ENCODE data around the gene KCNIP1. TPM values are rescaled to one million over a fixed set of nuclear protein-coding genes. Genes with fewer than 3 reads are reported as not detected.

Gene KCNIP1
- polyA plus RNA-seq, 1 donor (not counting 4 experiments of a cell fraction or from before 2014, with no cell fraction given) = not detected

DNA sequence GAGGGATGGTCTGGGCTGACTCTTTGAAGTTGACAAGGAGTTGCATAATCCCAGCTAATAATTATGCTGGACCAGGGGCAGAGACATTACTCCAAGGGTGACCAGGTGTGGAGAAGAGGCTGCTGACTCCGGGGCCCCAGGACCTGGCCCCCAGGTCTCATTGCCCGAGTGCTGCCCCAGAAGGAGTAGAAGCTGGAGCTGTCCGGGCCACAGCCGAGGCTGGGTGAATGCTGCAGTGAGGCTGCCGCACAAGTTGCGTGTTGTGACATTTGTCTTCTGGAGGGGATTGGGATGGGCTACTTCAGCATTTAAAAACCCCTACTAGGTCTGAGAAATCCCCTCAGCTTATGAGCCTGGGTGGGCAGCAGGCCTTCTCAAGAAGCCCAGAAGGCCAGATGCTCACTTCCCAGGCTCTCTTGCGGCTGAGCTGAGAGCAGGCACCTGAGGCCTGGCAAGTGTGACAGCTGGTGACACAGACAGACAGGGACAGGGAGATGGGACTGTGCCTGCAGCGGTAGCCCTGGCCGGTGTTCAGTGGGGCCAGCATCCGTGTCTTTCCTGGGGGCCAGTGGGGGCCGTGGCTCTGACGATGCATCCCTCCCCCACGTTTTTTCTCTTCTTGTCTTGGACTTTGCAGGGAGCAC, 122.8 kb downstream of the KCNIP1 start:
- DNase-seq (ENCODE audit: low read depth, low spot score) (no peak), FAIRE-seq (no peak)
- no peak overlapping the region for H3K9ac ChIP-seq (ENCODE audit: control insufficient read depth, extremely low read depth, insufficient read depth, low read length)
- H4K20me1 ChIP-seq (ENCODE audit: control insufficient read depth, extremely low read depth, insufficient read depth, low read length) = no peaks in the 10 kb centered on the region
- no peak overlapping the region for H3K4me3 ChIP-seq (ENCODE audit: control insufficient read depth in 2 of 3, extremely low read depth in 1 of 3, insufficient read depth in 2 of 3, low read depth in 1 of 3, low read length in 3 of 3)
- no peaks in the 10 kb centered on the region for H3K79me2 ChIP-seq (ENCODE audit: control insufficient read depth, insufficient read depth, low read length)
- peaks cover 5% of the 10 kb centered on the region for H3K27me3 ChIP-seq (ENCODE audit: control insufficient read depth, extremely low read depth, insufficient read depth, low read length)
- H3K27ac ChIP-seq (ENCODE audit: control insufficient read depth, insufficient read depth, low read length) = no peak overlapping the region
- H3K9me3 ChIP-seq (ENCODE audit: control insufficient read depth, low read depth, low read length) = no peaks in the 10 kb centered on the region
- no peak for TF ChIP-seq EZH2 (IDR thresholded peaks at IDR 0.05; ENCODE audit: low read length)
- TF ChIP-seq, protein P1, sequence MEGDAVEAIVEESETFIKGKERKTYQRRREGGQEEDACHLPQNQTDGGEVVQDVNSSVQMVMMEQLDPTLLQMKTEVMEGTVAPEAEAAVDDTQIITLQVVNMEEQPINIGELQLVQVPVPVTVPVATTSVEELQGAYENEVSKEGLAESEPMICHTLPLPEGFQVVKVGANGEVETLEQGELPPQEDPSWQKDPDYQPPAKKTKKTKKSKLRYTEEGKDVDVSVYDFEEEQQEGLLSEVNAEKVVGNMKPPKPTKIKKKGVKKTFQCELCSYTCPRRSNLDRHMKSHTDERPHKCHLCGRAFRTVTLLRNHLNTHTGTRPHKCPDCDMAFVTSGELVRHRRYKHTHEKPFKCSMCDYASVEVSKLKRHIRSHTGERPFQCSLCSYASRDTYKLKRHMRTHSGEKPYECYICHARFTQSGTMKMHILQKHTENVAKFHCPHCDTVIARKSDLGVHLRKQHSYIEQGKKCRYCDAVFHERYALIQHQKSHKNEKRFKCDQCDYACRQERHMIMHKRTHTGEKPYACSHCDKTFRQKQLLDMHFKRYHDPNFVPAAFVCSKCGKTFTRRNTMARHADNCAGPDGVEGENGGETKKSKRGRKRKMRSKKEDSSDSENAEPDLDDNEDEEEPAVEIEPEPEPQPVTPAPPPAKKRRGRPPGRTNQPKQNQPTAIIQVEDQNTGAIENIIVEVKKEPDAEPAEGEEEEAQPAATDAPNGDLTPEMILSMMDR (optimal IDR thresholded peaks at IDR 0.05 in 1 of 3, IDR thresholded peaks at IDR 0.05 in 1 of 3, conservative IDR thresholded peaks at IDR 0.05 in 1 of 3; ENCODE audit: extremely low read depth in 1 of 3, insufficient read depth in 2 of 3, low read length in 3 of 3) = no peak
- no peaks in the 10 kb centered on the region for H3K4me1 ChIP-seq (ENCODE audit: control insufficient read depth, extremely low read depth, insufficient read depth, low read length)
- H3K4me2 ChIP-seq (ENCODE audit: control insufficient read depth, extremely low read depth, insufficient read depth, low read depth, low read length) = no peak overlapping the region
- dilution Hi-C loops (cut with MboI; ENCODE audit: extremely low pct_ligation_motif_present, low sequenced_read_pairs) = no loop called here
- no peak overlapping the region for H2AFZ ChIP-seq (ENCODE audit: control insufficient read depth, low read length)
- H3K9me1 ChIP-seq (ENCODE audit: control insufficient read depth, extremely low read depth, insufficient read depth, low read length) = no peaks in the 10 kb centered on the region
- no peaks in the 10 kb centered on the region for H3K36me3 ChIP-seq (ENCODE audit: control insufficient read depth in 2 of 2, extremely low read depth in 1 of 2, insufficient read depth in 2 of 2, low read length in 2 of 2)

DNA sequence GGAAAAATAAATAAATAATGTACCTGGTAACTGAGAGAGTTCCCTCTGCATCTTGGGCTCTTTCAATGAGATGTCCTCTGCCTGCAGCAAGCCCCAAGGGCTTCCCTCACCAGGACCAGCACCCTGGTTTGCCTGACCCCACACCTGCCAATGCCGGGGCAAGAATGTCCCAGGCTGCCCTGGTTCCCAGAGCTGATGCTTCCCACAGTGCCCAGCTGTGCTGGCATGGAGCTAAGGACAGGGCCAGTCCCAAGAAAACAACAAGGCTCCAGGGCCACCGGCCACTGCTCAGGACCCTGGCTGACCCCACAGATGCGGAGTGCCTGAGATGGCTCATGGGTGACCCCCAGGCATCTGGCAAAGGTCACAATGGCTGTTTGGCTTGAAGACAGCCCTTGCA, 123.5 kb downstream of the KCNIP1 start:
- no peaks in the 10 kb centered on the region for H3K4me1 ChIP-seq (ENCODE audit: control insufficient read depth, extremely low read depth, insufficient read depth, low read length)

More for the DNA sequence above, 123.5 kb downstream of the KCNIP1 start:
- Histone ChIP-seq H3K9me1 (ENCODE audit: control insufficient read depth, extremely low read depth, insufficient read depth, low read length) (no peaks in the 10 kb centered on the region), H3K4me3 (ENCODE audit: control insufficient read depth in 2 of 3, extremely low read depth in 1 of 3, insufficient read depth in 2 of 3, low read depth in 1 of 3, low read length in 3 of 3) (no peak overlapping the region), H4K20me1 (ENCODE audit: control insufficient read depth, extremely low read depth, insufficient read depth, low read length) (no peaks in the 10 kb centered on the region), H3K27ac (ENCODE audit: control insufficient read depth, insufficient read depth, low read length) (no peak overlapping the region), H2AFZ (ENCODE audit: control insufficient read depth, low read length) (no peak overlapping the region), H3K36me3 (ENCODE audit: control insufficient read depth in 2 of 2, extremely low read depth in 1 of 2, insufficient read depth in 2 of 2, low read length in 2 of 2) (no peaks in the 10 kb centered on the region), H3K27me3 (ENCODE audit: control insufficient read depth, extremely low read depth, insufficient read depth, low read length) (peaks cover 8% of the 10 kb centered on the region), H3K9me3 (ENCODE audit: control insufficient read depth, low read depth, low read length) (no peaks in the 10 kb centered on the region), H3K9ac (ENCODE audit: control insufficient read depth, extremely low read depth, insufficient read depth, low read length) (no peak overlapping the region), H3K4me2 (ENCODE audit: control insufficient read depth, extremely low read depth, insufficient read depth, low read depth, low read length) (no peak overlapping the region), H3K79me2 (ENCODE audit: control insufficient read depth, insufficient read depth, low read length) (no peaks in the 10 kb centered on the region)
- DNase-seq (ENCODE audit: low read depth, low spot score) (no peak), FAIRE-seq (no peak)
- TF ChIP-seq, protein P1 (optimal IDR thresholded peaks at IDR 0.05 in 1 of 3, IDR thresholded peaks at IDR 0.05 in 1 of 3, conservative IDR thresholded peaks at IDR 0.05 in 1 of 3; ENCODE audit: extremely low read depth in 1 of 3, insufficient read depth in 2 of 3, low read length in 3 of 3) = no peak
- no peak for TF ChIP-seq EZH2 (IDR thresholded peaks at IDR 0.05; ENCODE audit: low read length)
- dilution Hi-C loops (cut with MboI; ENCODE audit: extremely low pct_ligation_motif_present, low sequenced_read_pairs) = no loop called here

All from keratinocyte (primary cell).